ENCODE measurements around the gene AWAT2. TPM values are rescaled to one million over a fixed set of nuclear protein-coding genes. Genes with fewer than 3 reads are reported as not detected.
"Not testable (repeated sequence)": the region's sequence is repeated elsewhere in the genome, so short reads cannot be mapped to it uniquely, and the experiment has no call there.

The AWAT2 gene
- total RNA-seq, 2 donors from 2014 or later, result not detected

DNA sequence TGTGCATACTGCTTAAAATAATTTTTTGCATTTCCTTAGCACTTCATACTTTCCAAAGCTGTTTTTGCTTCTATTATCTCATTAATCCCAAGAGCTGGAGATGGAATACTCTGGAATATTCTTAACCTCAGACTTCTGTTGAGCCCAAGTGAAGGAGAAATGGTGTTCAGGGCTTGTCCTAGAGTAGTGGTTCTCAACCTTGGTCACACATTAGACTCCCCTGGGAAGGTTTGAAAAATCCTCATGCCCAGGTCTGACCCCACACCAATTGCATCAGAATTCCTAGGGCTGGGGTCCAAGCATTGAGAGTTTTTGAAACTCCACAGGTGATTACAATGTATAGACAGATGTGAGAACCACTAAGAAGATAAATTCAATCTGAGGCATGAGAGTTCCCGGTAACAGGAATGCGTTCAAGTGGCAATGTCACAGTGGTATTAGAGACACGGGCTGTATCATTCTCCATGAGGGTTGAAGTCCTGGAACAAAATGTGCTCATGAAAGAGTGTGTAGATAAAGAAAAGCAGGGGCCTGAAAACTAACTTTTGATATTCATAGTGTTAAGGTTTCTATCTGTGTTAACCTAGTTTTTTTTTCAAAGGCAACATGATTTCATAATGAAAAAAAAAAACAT is 47.9 kb downstream of the AWAT2 start:
- Histone ChIP-seq H3K27ac (no peak overlapping the region), H3K4me1 (replicated peaks) (no peaks in the 10 kb centered on the region), H3K4me3 (no peak overlapping the region), H3K27me3 (replicated peaks; ENCODE audit: insufficient read depth) (no peaks in the 10 kb centered on the region), H3K36me3 (no peaks in the 10 kb centered on the region), H3K9me3 (no peaks in the 10 kb centered on the region)
- WGBS, result 85% methylated on average over 3 of the region's 3 CpGs
- DNase-seq (ENCODE audit: low spot score), result no peak
- TF ChIP-seq POLR2AphosphoS5 (IDR thresholded peaks at IDR 0.05) (no peak), CTCF (IDR thresholded peaks at IDR 0.05) (no peak), POLR2A (IDR thresholded peaks at IDR 0.05) (no peak)
- intact Hi-C loops (cut with DNase I), result no loop called here

DNA sequence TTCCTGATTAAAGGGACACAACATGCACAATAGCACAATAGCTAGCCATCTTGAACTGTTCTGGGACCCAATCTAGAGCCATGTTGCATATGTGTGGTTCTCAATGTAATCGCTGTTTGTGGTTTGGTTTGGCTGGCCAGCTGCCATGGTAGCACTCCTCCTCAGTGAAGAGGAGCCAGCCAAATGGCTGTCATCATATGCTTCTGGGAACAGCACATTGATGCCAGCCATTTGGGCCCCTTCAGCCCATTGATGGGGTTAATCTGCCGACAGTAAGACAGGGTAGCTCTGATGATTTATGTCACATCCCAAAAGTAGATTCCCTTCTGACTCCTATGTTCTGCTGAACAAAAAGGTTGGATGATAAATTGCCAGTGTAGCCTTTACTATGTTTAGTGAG is 48.5 kb downstream of the AWAT2 start:
- TF ChIP-seq POLR2A (IDR thresholded peaks at IDR 0.05), result no peak
- no peak for TF ChIP-seq POLR2AphosphoS5 (IDR thresholded peaks at IDR 0.05)
- no peak for TF ChIP-seq CTCF (IDR thresholded peaks at IDR 0.05)
- Histone ChIP-seq H3K27me3 (replicated peaks; ENCODE audit: insufficient read depth) (no peaks in the 10 kb centered on the region), H3K36me3 (no peaks in the 10 kb centered on the region), H3K27ac (no peak overlapping the region), H3K9me3 (no peaks in the 10 kb centered on the region), H3K4me1 (replicated peaks) (no peaks in the 10 kb centered on the region), H3K4me3 (no peak overlapping the region)
- 89% methylated on average over 2 of the region's 2 CpGs for WGBS
- no peak for DNase-seq (ENCODE audit: low spot score)
- intact Hi-C loops (cut with DNase I), result no loop called here

GRCh38 chrX:69998299-69998698 is 51.4 kb downstream of the AWAT2 start:
- H3K4me3 ChIP-seq; H3K27me3 ChIP-seq (replicated peaks; ENCODE audit: insufficient read depth); intact Hi-C loops (cut with DNase I); DNase-seq (ENCODE audit: low spot score); H3K27ac ChIP-seq; H3K4me1 ChIP-seq (replicated peaks); H3K36me3 ChIP-seq; H3K9me3 ChIP-seq: not testable (repeated sequence)

DNA sequence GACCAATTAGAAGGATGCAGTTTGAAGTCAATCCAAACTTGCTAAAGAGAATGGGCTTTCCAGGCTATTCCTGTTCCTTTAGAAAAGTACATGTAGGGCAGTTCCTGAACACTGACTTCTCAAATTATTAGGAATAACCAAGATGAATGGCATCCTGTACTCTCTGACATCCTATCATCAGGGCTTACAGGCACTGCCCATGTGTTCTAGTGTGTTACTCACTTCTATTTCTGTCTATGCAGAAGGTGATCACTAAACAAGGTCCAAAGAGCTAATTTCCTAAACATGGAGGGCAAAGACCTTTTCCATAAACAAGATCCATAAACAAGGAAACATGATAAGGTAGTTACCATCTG is 53.6 kb downstream of the AWAT2 start:
- H3K4me3 ChIP-seq, result no peak overlapping the region
- TF ChIP-seq CTCF (IDR thresholded peaks at IDR 0.05), result no peak
- TF ChIP-seq POLR2AphosphoS5 (IDR thresholded peaks at IDR 0.05), result no peak
- TF ChIP-seq POLR2A (IDR thresholded peaks at IDR 0.05), result no peak
- intact Hi-C loops (cut with DNase I), result no loop called here
- no peaks in the 10 kb centered on the region for H3K4me1 ChIP-seq (replicated peaks)
- DNase-seq (ENCODE audit: low spot score), result no peak
- H3K36me3 ChIP-seq, result no peaks in the 10 kb centered on the region
- no peak overlapping the region for H3K27ac ChIP-seq
- no peaks in the 10 kb centered on the region for H3K9me3 ChIP-seq
- H3K27me3 ChIP-seq (replicated peaks; ENCODE audit: insufficient read depth), result no peaks in the 10 kb centered on the region

GRCh38 chrX:69995362-69996112 is 54.2 kb downstream of the AWAT2 start:
- no peak for TF ChIP-seq POLR2AphosphoS5 (IDR thresholded peaks at IDR 0.05)
- no peak for TF ChIP-seq CTCF (IDR thresholded peaks at IDR 0.05)
- no peak for TF ChIP-seq POLR2A (IDR thresholded peaks at IDR 0.05)
- no peaks in the 10 kb centered on the region for H3K27me3 ChIP-seq (replicated peaks; ENCODE audit: insufficient read depth)
- WGBS, result 89% methylated on average over 2 of the region's 2 CpGs
- no peaks in the 10 kb centered on the region for H3K36me3 ChIP-seq
- no peak for DNase-seq (ENCODE audit: low spot score)
- no peak overlapping the region for H3K4me3 ChIP-seq
- no peaks in the 10 kb centered on the region for H3K9me3 ChIP-seq
- H3K4me1 ChIP-seq (replicated peaks), result no peaks in the 10 kb centered on the region
- no peak overlapping the region for H3K27ac ChIP-seq
- intact Hi-C loops (cut with DNase I), result no loop called here

Measured in prostate gland (tissue), 2 donors.